GM15510 (cell line): Measurements from ENCODE around the gene LRP1B.

Experiments used
- POLR2A ChIP-seq: IDR thresholded peaks from 3 replicates; pipeline ENCODE4 v1.6.1; 2011; ENCODE audit warnings: borderline replicate concordance; ENCODE audit not compliant: insufficient read length; ENCODE audit errors: extremely low read depth

LRP1B gene

GRCh38 chr2:141929331-141930252 is 201.2 kb downstream of the LRP1B start:
- TF ChIP-seq POLR2A, result no peak

GRCh38 chr2:141928476-141928875 is 202.3 kb downstream of the LRP1B start:
- no peak for TF ChIP-seq POLR2A

GRCh38 chr2:141927536-141927935 is 203.3 kb downstream of the LRP1B start:
- no peak for TF ChIP-seq POLR2A

GRCh38 chr2:141925511-141925910 is 205.3 kb downstream of the LRP1B start:
- no peak for TF ChIP-seq POLR2A

GRCh38 chr2:141923657-141924056 is 207.2 kb downstream of the LRP1B start:
- TF ChIP-seq POLR2A, result no peak

GRCh38 chr2:141911485-141912066 is 219.2 kb downstream of the LRP1B start:
- TF ChIP-seq POLR2A, result no peak

- TF ChIP-seq POLR2A, result no peak
These were observed 224.1 kb downstream of the LRP1B start for GRCh38 chr2:141906678-141907077.

GRCh38 chr2:141900826-141901225 is 230.0 kb downstream of the LRP1B start:
- TF ChIP-seq POLR2A, result no peak

GRCh38 chr2:141899740-141900139 is 231.1 kb downstream of the LRP1B start:
- no peak for TF ChIP-seq POLR2A

- no peak for TF ChIP-seq POLR2A
These were observed 241.0 kb downstream of the LRP1B start for GRCh38 chr2:141889788-141890187.

GRCh38 chr2:141888987-141889555 is 241.7 kb downstream of the LRP1B start:
- TF ChIP-seq POLR2A, result no peak

- TF ChIP-seq POLR2A, result no peak
These were observed 243.5 kb downstream of the LRP1B start for GRCh38 chr2:141887363-141887762.

- TF ChIP-seq POLR2A, result no peak
These were observed 252.8 kb downstream of the LRP1B start for GRCh38 chr2:141878016-141878415.

- TF ChIP-seq POLR2A, result no peak
These were observed 258.7 kb downstream of the LRP1B start for GRCh38 chr2:141871913-141872634.

- TF ChIP-seq POLR2A, result no peak
These were observed 261.2 kb downstream of the LRP1B start for GRCh38 chr2:141869572-141869971.

GRCh38 chr2:141863964-141864363 is 266.9 kb downstream of the LRP1B start:
- TF ChIP-seq POLR2A, result no peak
